ENCODE data around the gene SLC5A5.
A peak's percentile ranks its signal among the peaks of the same experiment; 100 is the strongest.

The SLC5A5 gene

DNA sequence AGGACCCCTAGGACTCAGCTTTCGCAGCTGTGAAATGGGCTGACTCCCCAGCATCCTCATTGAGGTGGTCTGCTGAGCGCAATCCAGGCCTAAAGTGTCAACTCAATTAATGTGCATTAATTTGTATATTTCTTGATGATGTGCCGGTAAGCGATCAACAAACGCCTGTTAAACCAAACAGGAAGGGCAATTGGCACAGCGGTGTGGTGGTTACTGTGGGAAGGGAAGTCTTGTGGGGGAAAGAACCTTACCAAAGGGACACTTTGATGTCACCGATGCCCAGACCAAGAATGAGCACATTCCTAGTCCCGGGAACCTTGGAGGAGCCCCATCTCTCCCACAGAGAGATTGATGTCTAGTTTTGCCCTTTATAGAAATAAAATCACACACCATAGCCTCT lies 25.6 kb upstream of the SLC5A5 start:
- no peaks in the 10 kb centered on the region for H3K27me3 ChIP-seq
- peak overlapping the region; percentile 84; the same call in 1 of the 2 replicates for H3K9ac ChIP-seq
- H3K4me1 ChIP-seq, result peaks cover 67% of the 10 kb centered on the region
- peak overlapping the region; percentile 92 for H3K4me2 ChIP-seq
- H3K36me3 ChIP-seq, result peaks cover 28% of the 10 kb centered on the region
- peak overlapping the region; percentile 2; the same call in 1 of the 2 replicates for H3K4me3 ChIP-seq
- no peaks in the 10 kb centered on the region for H3K9me3 ChIP-seq
- no peaks in the 10 kb centered on the region; the same call in 1 of the 2 replicates for H4K20me1 ChIP-seq
- TF ChIP-seq Cebpa-rat (IDR thresholded peaks at IDR 0.05), result no peak
- peak overlapping the region; percentile 93; the same call in 1 of the 2 replicates for H3K27ac ChIP-seq

DNA sequence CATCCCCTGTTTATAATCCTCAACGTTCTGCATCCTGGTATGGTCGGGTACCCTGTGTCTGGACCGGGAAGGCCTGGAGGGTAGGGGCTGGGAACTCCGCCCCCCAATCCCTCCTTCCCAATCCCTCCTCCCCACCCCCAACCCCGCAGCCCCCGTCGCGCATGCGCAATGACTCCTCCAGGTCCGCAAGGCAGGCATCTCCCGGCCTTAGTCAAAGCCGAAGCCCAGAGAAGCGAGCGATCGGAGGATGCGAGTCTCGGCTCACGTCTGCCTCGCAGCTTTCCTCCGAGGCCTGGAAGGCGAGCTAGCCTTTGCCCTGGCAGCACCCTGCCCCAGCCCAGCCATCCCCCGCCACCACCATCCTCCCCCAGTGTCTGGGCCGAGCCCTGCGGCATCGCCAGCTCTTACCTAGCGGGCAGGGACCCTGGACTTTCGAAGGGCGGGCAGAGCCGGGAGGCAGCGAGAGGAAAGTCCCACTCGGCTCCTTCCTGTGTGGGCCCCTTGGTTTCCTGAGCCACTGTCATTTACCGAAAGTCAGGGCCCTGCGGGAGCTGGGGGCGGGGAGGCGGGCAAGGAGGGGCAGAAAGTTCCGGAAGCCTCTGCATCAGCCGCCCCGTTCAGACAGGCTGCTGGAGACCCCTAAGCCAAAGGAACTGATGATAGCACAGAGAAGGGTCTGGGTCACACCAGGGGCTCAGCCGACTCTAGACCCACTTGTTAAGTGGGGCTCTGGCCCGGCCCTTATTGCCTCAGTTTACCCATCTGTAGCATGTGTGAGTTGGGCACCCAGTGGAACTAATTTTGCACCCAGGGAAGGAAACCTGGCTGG lies 24.0 kb upstream of the SLC5A5 start, which contains the start of gene JAK3:
TSS of gene JAK3 (minus strand) at position 445 of the 829 bp plus-strand sequence. CDS start 3,565 bp downstream, outside the sequence.
- no peak for TF ChIP-seq Cebpa-rat (IDR thresholded peaks at IDR 0.05)
- Histone ChIP-seq H3K4me2 (peak within 1 kb of the TSS; percentile 92), H3K27ac (peak within 1 kb of the TSS; percentile 93), H3K4me1 (peaks cover 75% of the 10 kb centered on the region), H3K4me3 (peak within 1 kb of the TSS; percentile 63), H4K20me1 (no peaks in the 10 kb centered on the region), H3K9ac (peak within 1 kb of the TSS; percentile 84), H3K36me3 (peaks cover 16% of the 10 kb centered on the region), H3K27me3 (no peaks in the 10 kb centered on the region), H3K9me3 (no peaks in the 10 kb centered on the region)

DNA sequence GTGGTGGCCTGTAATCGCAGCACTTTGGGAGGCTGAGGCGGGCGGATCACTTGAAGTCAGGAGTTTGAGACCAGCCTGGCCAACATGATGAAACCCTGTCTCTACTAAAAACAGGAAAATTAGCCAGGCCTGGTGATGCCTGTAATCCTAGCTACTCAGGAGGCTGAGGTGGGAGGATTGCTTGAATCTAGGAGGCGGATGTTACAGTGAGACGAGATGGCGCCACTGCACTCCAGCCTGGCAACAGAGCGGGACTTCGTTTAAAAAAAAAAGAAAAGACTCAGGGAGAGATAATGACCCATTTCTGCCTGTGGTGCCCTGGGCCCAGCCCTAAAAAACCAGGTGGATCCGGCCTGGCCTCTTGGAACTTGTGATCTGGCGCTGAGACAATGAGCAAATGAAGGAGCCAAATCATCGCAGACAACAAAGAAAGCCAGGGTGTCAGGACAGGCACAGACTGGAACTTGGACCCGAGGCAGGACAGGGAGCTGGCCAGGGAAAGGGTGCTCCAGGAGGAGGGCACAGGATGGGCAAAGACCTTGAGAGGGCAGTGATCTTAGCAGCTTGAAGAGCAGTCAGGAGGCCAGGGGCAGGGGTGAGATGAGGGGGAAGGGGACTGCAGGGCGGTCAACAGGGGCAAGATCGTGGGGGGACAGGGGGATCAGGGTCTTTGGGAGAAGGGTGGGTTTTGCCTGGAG lies 23.0 kb upstream of the SLC5A5 start:
- H3K4me1 ChIP-seq, result peaks cover 75% of the 10 kb centered on the region
- no peaks in the 10 kb centered on the region for H4K20me1 ChIP-seq
- H3K9me3 ChIP-seq, result no peaks in the 10 kb centered on the region
- peak overlapping the region; percentile 93 for H3K27ac ChIP-seq
- TF ChIP-seq Cebpa-rat (IDR thresholded peaks at IDR 0.05), result no peak
- H3K4me2 ChIP-seq, result peak overlapping the region; percentile 92
- H3K36me3 ChIP-seq, result peaks cover 6% of the 10 kb centered on the region
- H3K4me3 ChIP-seq, result no peak overlapping the region
- peak overlapping the region; percentile 84 for H3K9ac ChIP-seq
- no peaks in the 10 kb centered on the region for H3K27me3 ChIP-seq

DNA sequence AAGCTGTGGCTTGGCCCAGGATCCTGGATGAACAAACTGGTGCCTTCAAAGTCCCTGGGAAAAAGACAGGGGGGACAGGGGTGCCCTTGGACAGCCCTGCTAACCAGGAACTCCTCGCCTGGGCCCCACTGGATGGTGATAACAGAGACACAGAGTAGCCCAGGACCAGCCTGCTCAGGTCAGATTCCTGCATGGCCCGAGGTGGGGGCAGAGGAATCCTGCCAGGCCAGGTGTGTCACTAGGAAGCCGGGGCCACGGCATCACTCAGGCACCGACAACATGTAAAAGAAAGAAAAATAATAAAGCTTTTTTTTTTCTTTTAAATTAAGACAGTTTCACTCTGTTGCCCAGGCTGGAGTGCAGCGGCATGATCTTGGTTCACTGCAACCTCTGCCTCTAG lies 17.7 kb upstream of the SLC5A5 start:
- no peak overlapping the region for H3K4me3 ChIP-seq
- no peaks in the 10 kb centered on the region for H3K27me3 ChIP-seq
- H3K27ac ChIP-seq, result no peak overlapping the region
- no peaks in the 10 kb centered on the region for H3K36me3 ChIP-seq
- no peaks in the 10 kb centered on the region for H3K9me3 ChIP-seq
- no peaks in the 10 kb centered on the region for H4K20me1 ChIP-seq
- H3K9ac ChIP-seq, result no peak overlapping the region
- peaks cover 41% of the 10 kb centered on the region for H3K4me1 ChIP-seq
- no peak overlapping the region for H3K4me2 ChIP-seq
- TF ChIP-seq Cebpa-rat (IDR thresholded peaks at IDR 0.05), result no peak

DNA sequence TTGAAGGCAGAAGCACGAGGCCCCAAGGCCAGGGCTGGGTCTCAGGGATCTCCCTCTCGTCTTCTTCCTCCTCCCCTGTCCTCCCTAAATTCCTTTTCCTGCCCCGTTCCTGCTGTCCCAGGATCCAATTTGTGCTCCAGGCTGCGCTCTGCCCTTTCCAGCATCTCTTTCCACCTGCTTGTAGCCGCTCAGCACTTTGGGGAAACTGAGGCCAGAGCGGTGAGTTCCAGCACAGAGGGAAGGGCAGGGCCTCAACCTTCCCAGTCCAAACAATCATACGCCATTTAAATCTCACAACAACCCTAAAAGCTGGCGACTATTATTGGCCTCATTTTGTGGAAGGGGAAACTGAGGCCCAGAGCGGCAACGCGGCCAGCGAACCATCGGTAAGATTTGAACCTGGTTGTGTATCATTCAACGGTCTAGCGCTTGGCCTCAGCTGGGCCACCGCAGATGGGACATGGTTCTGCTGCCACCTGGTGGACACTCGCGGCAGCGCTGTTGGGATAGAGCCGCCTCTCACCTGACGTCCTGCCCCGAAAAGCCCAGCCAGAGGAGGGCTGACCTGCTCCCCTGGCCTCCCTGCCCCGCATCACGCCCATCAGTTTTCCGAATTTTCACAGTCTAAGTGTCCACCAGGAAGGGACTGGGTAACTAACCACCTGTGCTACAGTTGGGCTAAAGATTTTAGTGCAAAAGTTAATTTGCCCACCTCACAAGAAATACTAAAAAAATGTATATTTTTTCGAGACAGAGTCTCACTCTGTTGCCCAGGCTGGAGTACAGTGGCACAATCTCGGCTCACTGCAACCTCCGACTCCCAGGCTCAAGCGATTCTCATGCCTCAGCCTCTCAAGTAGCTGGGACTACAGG lies 16.2 kb upstream of the SLC5A5 start:
- Histone ChIP-seq H3K9ac (no peak overlapping the region), H3K9me3 (no peaks in the 10 kb centered on the region), H3K27me3 (no peaks in the 10 kb centered on the region), H4K20me1 (peaks cover 8% of the 10 kb centered on the region), H3K4me3 (no peak overlapping the region), H3K4me2 (no peak overlapping the region), H3K4me1 (peaks cover 29% of the 10 kb centered on the region), H3K27ac (no peak overlapping the region), H3K36me3 (peaks cover 1% of the 10 kb centered on the region; the same call in 1 of the 2 replicates)
- TF ChIP-seq Cebpa-rat (IDR thresholded peaks at IDR 0.05), result no peak

DNA sequence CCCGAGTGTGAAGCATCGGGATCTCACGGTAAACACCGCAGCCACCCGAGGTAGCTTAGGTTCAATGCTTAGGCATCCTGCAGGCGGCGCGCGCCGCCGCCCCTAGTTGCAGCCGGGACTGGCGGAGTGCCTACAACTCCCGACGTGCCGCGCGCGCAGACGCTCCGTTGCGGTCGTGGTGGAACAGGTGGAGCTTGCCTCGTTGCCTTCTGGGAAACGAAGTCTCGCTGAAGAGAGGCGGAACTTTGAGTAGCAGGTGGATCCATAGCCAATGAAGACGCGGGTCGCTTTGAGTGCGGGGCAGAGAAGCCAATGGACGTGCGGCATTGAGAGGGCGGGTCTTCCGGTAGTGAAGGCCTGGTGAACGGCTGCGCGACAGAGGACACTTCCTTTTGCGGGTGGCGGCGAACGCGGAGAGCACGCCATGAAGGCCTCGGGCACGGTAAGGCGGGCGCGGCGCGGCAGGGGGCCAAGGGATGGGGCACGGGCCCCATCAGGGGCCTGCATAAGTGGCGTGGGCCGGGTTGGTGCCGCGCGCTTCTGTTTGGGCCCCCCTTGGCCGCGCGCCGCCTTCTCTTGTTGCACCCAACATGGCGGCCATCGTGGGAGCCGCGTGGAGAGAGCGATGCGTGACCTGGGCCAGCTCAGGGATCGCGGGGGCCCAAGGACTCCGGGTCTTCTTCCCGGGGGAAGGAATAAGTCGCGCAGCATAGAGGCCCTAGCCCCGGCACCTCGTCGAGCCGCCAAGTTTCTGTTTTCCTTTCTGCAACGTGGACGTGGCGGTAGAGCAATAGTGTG lies 12.0 kb upstream of the SLC5A5 start, which contains the start of gene RPL18A:
TSS of gene RPL18A (plus strand) at position 378 of the 798 bp plus-strand sequence. CDS start at position 425, 47 bp downstream.
- Histone ChIP-seq H3K9ac (peak within 1 kb of the TSS; percentile 100), H3K4me2 (peak within 1 kb of the TSS; percentile 99), H3K9me3 (no peaks in the 10 kb centered on the region), H3K4me1 (peaks cover 44% of the 10 kb centered on the region), H4K20me1 (peaks cover 50% of the 10 kb centered on the region), H3K27me3 (no peaks in the 10 kb centered on the region), H3K4me3 (peak within 1 kb of the TSS; percentile 90), H3K27ac (peak within 1 kb of the TSS; percentile 99), H3K36me3 (peaks cover 43% of the 10 kb centered on the region)
- TF ChIP-seq Cebpa-rat (IDR thresholded peaks at IDR 0.05), result no peak

DNA sequence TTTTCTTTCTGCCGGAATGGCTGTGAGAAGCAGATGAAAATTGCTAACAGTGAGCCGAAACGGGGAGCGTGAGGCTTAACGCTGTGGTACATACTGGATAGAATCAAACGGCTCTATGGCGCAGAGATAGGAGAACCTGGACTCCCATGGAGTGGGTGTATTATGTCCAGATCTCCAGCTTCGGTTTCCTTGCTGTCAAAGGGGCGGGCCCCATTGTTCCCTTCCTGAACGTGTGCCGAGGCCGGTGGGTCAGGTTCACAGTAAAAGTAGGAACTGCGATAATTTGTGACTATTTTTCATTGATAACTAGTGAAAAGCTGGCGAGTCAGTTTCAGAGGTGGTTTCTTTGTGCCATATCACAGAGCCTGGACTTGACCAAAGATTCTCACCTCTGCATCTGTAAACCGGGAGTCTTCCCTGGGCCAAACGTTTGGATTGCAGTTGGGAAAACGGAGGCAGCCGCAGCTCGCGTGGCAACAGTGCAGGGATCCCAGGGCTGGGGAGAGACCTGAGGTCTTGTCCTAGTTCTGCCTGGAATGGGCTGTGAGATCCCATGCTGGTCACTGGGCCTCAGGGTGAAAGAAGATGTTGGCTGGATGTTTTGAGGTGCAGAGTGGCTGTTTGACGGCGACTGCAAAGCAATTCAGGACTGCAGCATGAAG lies 11.3 kb upstream of the SLC5A5 start:
- H3K27ac ChIP-seq, result peak overlapping the region; percentile 99
- H3K27me3 ChIP-seq, result no peaks in the 10 kb centered on the region
- peaks cover 57% of the 10 kb centered on the region for H4K20me1 ChIP-seq
- peak overlapping the region; percentile 100 for H3K9ac ChIP-seq
- peak overlapping the region; percentile 90 for H3K4me3 ChIP-seq
- no peaks in the 10 kb centered on the region for H3K9me3 ChIP-seq
- no peak for TF ChIP-seq Cebpa-rat (IDR thresholded peaks at IDR 0.05)
- H3K4me1 ChIP-seq, result peaks cover 37% of the 10 kb centered on the region
- peak overlapping the region; percentile 99 for H3K4me2 ChIP-seq
- peaks cover 51% of the 10 kb centered on the region for H3K36me3 ChIP-seq

DNA sequence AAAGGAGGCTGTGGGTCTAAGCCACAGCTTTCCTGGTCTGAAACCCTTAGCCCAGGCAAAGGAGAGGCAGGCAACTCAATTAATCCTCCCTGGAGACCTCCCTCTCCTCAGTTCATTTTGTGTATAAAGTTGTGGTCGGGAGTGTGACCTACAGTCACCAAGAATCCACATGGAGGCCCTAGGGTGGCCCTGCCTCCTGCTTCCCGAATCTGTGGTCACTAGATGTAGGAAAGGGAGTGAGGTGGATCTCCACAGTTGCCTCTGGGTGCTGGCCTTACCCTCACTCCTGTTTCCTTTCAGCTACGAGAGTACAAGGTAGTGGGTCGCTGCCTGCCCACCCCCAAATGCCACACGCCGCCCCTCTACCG lies 10.8 kb upstream of the SLC5A5 start:
- peak overlapping the region; percentile 100 for H3K9ac ChIP-seq
- H3K4me3 ChIP-seq, result peak overlapping the region; percentile 90
- H3K36me3 ChIP-seq, result peaks cover 56% of the 10 kb centered on the region
- peak overlapping the region; percentile 99 for H3K27ac ChIP-seq
- peaks cover 62% of the 10 kb centered on the region for H4K20me1 ChIP-seq
- H3K27me3 ChIP-seq, result no peaks in the 10 kb centered on the region
- H3K9me3 ChIP-seq, result no peaks in the 10 kb centered on the region
- peak overlapping the region; percentile 99 for H3K4me2 ChIP-seq
- H3K4me1 ChIP-seq, result peaks cover 36% of the 10 kb centered on the region
- no peak for TF ChIP-seq Cebpa-rat (IDR thresholded peaks at IDR 0.05)
